Endothelial cell of umbilical vein (primary cell): ENCODE results near the gene RTF2. TPM values are rescaled to one million over a fixed set of nuclear protein-coding genes. Genes with fewer than 3 reads are reported as not detected.

ENCODE experiments used
- BruUV-seq: library from RNA; stranded (reverse); fragments of 400-500 nt; replicated peaks from 2 replicates; lab custom pipeline; 2021; lab: Mats Ljungman, UMichigan
- CTCF ChIA-PET: fragments of 300-600, 350-600 bp; sonication (Branson Sonifier 250); formaldehyde crosslinking; loops from one replicate; lab custom pipeline; 2021; ENCODE audit warnings: antibody characterized with exemption, inconsistent platforms; lab: Charles Lee
- POLR2A ChIA-PET: fragments of 300-600, 350-600 bp; sonication (Branson Sonifier 250); formaldehyde crosslinking; loops from one replicate; lab custom pipeline; 2021; ENCODE audit warnings: antibody characterized with exemption, inconsistent platforms; lab: Charles Lee
- DNase-seq: peaks from one replicate; pipeline ENCODE4 v3.0.0-alpha.2; 2011; ENCODE audit warnings: low read depth, low spot score
- FAIRE-seq: peaks from 2 replicates; lab custom pipeline; 2011; peaks lifted over from hg19 to GRCh38; lab: Jason Lieb, UNC
- H2AFZ ChIP-seq: 2 replicates; pipeline ENCODE4 v1.6.0; 2012; ENCODE audit warnings: low read depth, low read length, control low read depth, inconsistent platforms
- H3K27ac ChIP-seq: 2 replicates; pipeline ENCODE4 v1.5.1; 2011; ENCODE audit warnings: low read depth, mild to moderate bottlenecking, control low read depth, low read length, moderate library complexity; ENCODE audit not compliant: insufficient read depth
- H3K27me3 ChIP-seq, 2 experiments: 2 replicates each; pipeline versions ENCODE4 v1.6.0 to v1.6.1; 2011; ENCODE audit warnings: low read length in 2 of 2, mixed read lengths in 1 of 2; ENCODE audit not compliant: control insufficient read depth in 2 of 2, insufficient read depth in 2 of 2
- H3K36me3 ChIP-seq, 2 experiments: 2 replicates in 1 of 2; 3 replicates in 1 of 2; pipeline ENCODE4 v1.5.1; 2011; ENCODE audit warnings: low read length in 2 of 2, mild to moderate bottlenecking in 1 of 2, moderate library complexity in 1 of 2; ENCODE audit not compliant: control insufficient read depth in 2 of 2, insufficient read depth in 2 of 2; ENCODE audit errors: extremely low read depth in 1 of 2
- H3K4me1 ChIP-seq: 3 replicates; pipeline ENCODE4 v1.5.1; 2011; ENCODE audit warnings: mild to moderate bottlenecking, low read length; ENCODE audit not compliant: control insufficient read depth, insufficient read depth; ENCODE audit errors: extremely low read depth
- H3K4me2 ChIP-seq: 2 replicates; pipeline ENCODE4 v1.6.1; 2011; ENCODE audit warnings: low read length, control low read depth, mixed read lengths; ENCODE audit not compliant: insufficient read depth
- H3K4me3 ChIP-seq, 3 experiments: fragments of 200-600 bp in 1 of 3; sonication (generic), shearing (Covaris generic) in 1 of 3; replicated peaks in 1 of 3; 2 replicates each; pipeline ENCODE4 v1.5.1; 2011 to 2016; ENCODE audit warnings: control low read depth in 3 of 3, low read length in 3 of 3, mild to moderate bottlenecking in 2 of 3, inconsistent platforms in 1 of 3, low read depth in 1 of 3, moderate library complexity in 1 of 3; ENCODE audit not compliant: insufficient read depth in 1 of 3
- H3K79me2 ChIP-seq: 2 replicates; pipeline ENCODE4 v1.6.0; 2012; ENCODE audit warnings: low read length, inconsistent platforms; ENCODE audit not compliant: control insufficient read depth, insufficient read depth
- H3K9ac ChIP-seq: replicated peaks from 2 replicates; pipeline ENCODE3; 2011; ENCODE audit warnings: low read length, control low read depth; ENCODE audit not compliant: insufficient read depth; ENCODE audit errors: extremely low read depth
- H3K9me1 ChIP-seq: replicated peaks from 3 replicates; pipeline ENCODE4 v1.6.0; 2011; ENCODE audit warnings: mild to moderate bottlenecking, low read length; ENCODE audit not compliant: control insufficient read depth, insufficient read depth; ENCODE audit errors: extremely low read depth
- H3K9me3 ChIP-seq: replicated peaks from 2 replicates; pipeline ENCODE4 v1.5.1; 2012; ENCODE audit warnings: low read length, inconsistent platforms; ENCODE audit not compliant: control insufficient read depth, insufficient read depth
- H4K20me1 ChIP-seq: replicated peaks from 2 replicates; pipeline ENCODE3; 2011; ENCODE audit warnings: mild to moderate bottlenecking, low read length; ENCODE audit not compliant: control insufficient read depth, insufficient read depth; ENCODE audit errors: extremely low read depth
- CTCF ChIP-seq, 2 donors: IDR thresholded peaks; 1 replicate in 1 of 2; 2 replicates in 1 of 2; pipeline ENCODE4 v1.5.1; 2011; ENCODE audit warnings: low read length in 2 of 2, mild to moderate bottlenecking in 2 of 2, moderate library complexity in 2 of 2, control low read depth in 1 of 2, inconsistent platforms in 1 of 2, low read depth in 1 of 2; ENCODE audit not compliant: insufficient read depth in 1 of 2; ENCODE audit errors: extremely low read depth in 1 of 2
- EZH2 ChIP-seq: IDR thresholded peaks from 2 replicates; pipeline ENCODE4 v1.6.1; 2012; ENCODE audit warnings: borderline replicate concordance, low read depth, mild to moderate bottlenecking, moderate library complexity, low read length, inconsistent platforms; ENCODE audit not compliant: severe bottlenecking
- FOS ChIP-seq: IDR thresholded peaks from 2 replicates; pipeline ENCODE4 v1.6.1; 2011; ENCODE audit warnings: mild to moderate bottlenecking, low read length, moderate library complexity, borderline replicate concordance; ENCODE audit not compliant: insufficient read depth
- GATA2 ChIP-seq: IDR thresholded peaks from 2 replicates; pipeline ENCODE4 v1.7.0; 2011; ENCODE audit warnings: low read depth, mild to moderate bottlenecking, moderate library complexity, mixed read lengths, low read length; ENCODE audit not compliant: insufficient read length, insufficient read depth
- MYC ChIP-seq: IDR thresholded peaks from one replicate; pipeline ENCODE4 v1.6.1; 2011; ENCODE audit warnings: mild to moderate bottlenecking, low read depth, low read length
- POLR2A ChIP-seq: IDR thresholded peaks from 2 replicates; pipeline ENCODE4 v1.6.1; 2012; ENCODE audit warnings: low read depth, mild to moderate bottlenecking, control low read depth, low read length
- dilution Hi-C: fragments of 300-500 bp; cut with MboI; formaldehyde crosslinking; loops from one replicate; pipeline ENCODE4 v1.15.0; 2019; ENCODE audit warnings: low sequenced_read_pairs; ENCODE audit not compliant: extremely low pct_ligation_motif_present
- intact Hi-C: fragments of 100-400 bp; cut with micrococcal nuclease; formaldehyde crosslinking; loops from one replicate; pipeline ENCODE4 v1.10.0; 2022
- polyA plus RNA-seq, 4 experiments: library from polyadenylated mRNA; depleted of rRNA in 3 of 4; stranded (reverse) in 3 of 4; unstranded in 1 of 4; fragments of >200 nt; gene quantifications; 2 replicates each; pipeline versions ENCODE4 v1.2.1 to v1.2.3, GENCODE V29; 2011 to 2012; ENCODE audit warnings: missing spikeins in 1 of 4
- total RNA-seq: library from RNA; stranded (reverse); gene quantifications from 2 replicates; pipeline ENCODE4 v1.2.3, GENCODE V29; 2021

RTF2 gene
- total and polyA plus RNA-seq, 2 donors (not counting 3 experiments of a cell fraction or from before 2014, with no cell fraction given), result 68.8 to 84.7 TPM

GRCh38 chr20:56427797-56428196, 40.6 kb upstream of the RTF2 start:
- no peaks in the 10 kb centered on the region for H3K9me1 ChIP-seq
- no peaks in the 10 kb centered on the region for H3K9me3 ChIP-seq
- no peak overlapping the region for H3K27ac ChIP-seq
- dilution Hi-C loops, result no loop called here
- CTCF ChIA-PET, result interaction anchor here (1.1 to 2.4 kb wide), 3 partner anchors 8 to 16 kb away, joined by 3 to 9 read pairs (median 6); partner anchors contain the start of gene CASS4
- no peak overlapping the region for H3K4me3 ChIP-seq
- no peaks in the 10 kb centered on the region for H3K79me2 ChIP-seq
- no peak for DNase-seq
- no peaks in the 10 kb centered on the region for H3K36me3 ChIP-seq
- TF ChIP-seq CTCF (IDR thresholded peaks at IDR 0.05; ENCODE audit: extremely low read depth in 1 of 2, insufficient read depth in 1 of 2, low read depth in 1 of 2, low read length in 2 of 2), result no peak
- POLR2A ChIA-PET, result no interaction called here
- BruUV-seq, result no TSS peak
- H3K4me2 ChIP-seq, result no peak overlapping the region
- H3K9ac ChIP-seq, result no peak overlapping the region
- no peak for FAIRE-seq
- peaks cover 7% of the 10 kb centered on the region for H3K4me1 ChIP-seq
- no peaks in the 10 kb centered on the region for H4K20me1 ChIP-seq
- intact Hi-C loops, result no loop called here
- no peak overlapping the region for H2AFZ ChIP-seq
- peaks cover 64% of the 10 kb centered on the region in 2 experiments for H3K27me3 ChIP-seq

- no peak for TF ChIP-seq POLR2A
- no peak for TF ChIP-seq EZH2
- TF ChIP-seq CTCF (IDR thresholded peaks at IDR 0.05; ENCODE audit: extremely low read depth in 1 of 2, insufficient read depth in 1 of 2, low read depth in 1 of 2, low read length in 2 of 2), result no peak
- no peak for TF ChIP-seq GATA2
- TF ChIP-seq FOS, result no peak
- no peak for TF ChIP-seq MYC
- intact Hi-C loops (no loop called here), dilution Hi-C loops (no loop called here)
- Histone ChIP-seq H3K4me3 (no peak overlapping the region), H3K9ac (no peak overlapping the region), H3K9me3 (no peaks in the 10 kb centered on the region), H3K27ac (no peak overlapping the region), H4K20me1 (no peaks in the 10 kb centered on the region), H3K27me3 (peaks cover 69 to 70% of the 10 kb centered on the region in 2 experiments), H3K4me2 (no peak overlapping the region), H2AFZ (no peak overlapping the region), H3K36me3 (no peaks in the 10 kb centered on the region), H3K79me2 (no peaks in the 10 kb centered on the region), H3K9me1 (no peaks in the 10 kb centered on the region), H3K4me1 (peaks cover 2% of the 10 kb centered on the region)
- DNase-seq (no peak), FAIRE-seq (no peak)
- ChIA-PET CTCF (interaction anchor here (1.1 to 2.4 kb wide), 3 partner anchors 9 to 17 kb away, joined by 3 to 9 read pairs (median 6); partner anchors contain the start of gene CASS4), POLR2A (no interaction called here)
- no TSS peak for BruUV-seq
Observed at GRCh38 chr20:56428410-56428809, 40.0 kb upstream of the RTF2 start.
